ENCODE results near the gene IL1RAPL1.

- no peak for TF ChIP-seq CTCF (IDR thresholded peaks at IDR 0.05)
- TF ChIP-seq EP300 (IDR thresholded peaks at IDR 0.05): no peak
These were observed 1052.9 kb downstream of the IL1RAPL1 start for GRCh38 chrX:29640106-29640505.

Measured in tibial nerve (tissue), 4 donors.